Caco-2 (cell line): Measurements from ENCODE around the gene PRSS38. TPM values are rescaled to one million over a fixed set of nuclear protein-coding genes. Genes with fewer than 3 reads are reported as not detected.

ENCODE experiments used
- BruUV-seq: library from RNA; stranded (reverse); fragments of 400-500 nt; replicated peaks from 2 replicates; lab custom pipeline; 2021; lab: Mats Ljungman, UMichigan
- CTCF ChIA-PET: fragments of 300-600 bp; sonication (Branson Sonifier 250); formaldehyde crosslinking; loops from one replicate; lab custom pipeline; 2022; ENCODE audit warnings: antibody characterized with exemption; lab: Charles Lee
- POLR2A ChIA-PET: fragments of 300-600 bp; sonication (Branson Sonifier 250); formaldehyde crosslinking; loops from one replicate; lab custom pipeline; 2022; ENCODE audit warnings: antibody characterized with exemption; lab: Charles Lee
- DNase-seq, 2 experiments: peaks; one replicate each; pipeline versions ENCODE4 v3.0.0 to v3.0.0-alpha.2; 2020 to 2022
- H3K27me3 ChIP-seq: replicated peaks from 2 replicates; pipeline ENCODE4 v1.6.0; 2011; ENCODE audit warnings: low read length; ENCODE audit not compliant: control insufficient read depth, insufficient read depth
- H3K36me3 ChIP-seq: 2 replicates; pipeline ENCODE4 v1.5.1; 2011; ENCODE audit warnings: low read length; ENCODE audit not compliant: control insufficient read depth, insufficient read depth
- H3K4me1 ChIP-seq: fragments of 250-450 bp; sonication (Bioruptor Pico); 2 replicates; pipeline ENCODE4 v1.5.1; 2020; ENCODE audit warnings: mild to moderate bottlenecking
- H3K4me3 ChIP-seq: 2 replicates; pipeline ENCODE4 v1.5.1; 2011; ENCODE audit warnings: low read depth, mild to moderate bottlenecking, control low read depth, low read length
- H3K9me3 ChIP-seq: fragments of 250-450 bp; sonication (Bioruptor Pico); 2 replicates; pipeline ENCODE4 v1.5.1; 2020; ENCODE audit warnings: mild to moderate bottlenecking, moderate library complexity
- H3K27ac Mint-ChIP-seq: one replicate; pipeline ENCODE4 v1.8.0; 2022; ENCODE audit warnings: mixed read lengths; ENCODE audit not compliant: unreplicated experiment
- H3K27me3 Mint-ChIP-seq: one replicate; pipeline ENCODE4 v1.8.0; 2022; ENCODE audit warnings: mixed read lengths; ENCODE audit not compliant: insufficient read depth, unreplicated experiment
- H3K36me3 Mint-ChIP-seq: one replicate; pipeline ENCODE4 v1.8.0; 2022; ENCODE audit warnings: mild to moderate bottlenecking, mixed read lengths; ENCODE audit not compliant: insufficient read depth, unreplicated experiment
- H3K4me1 Mint-ChIP-seq: one replicate; pipeline ENCODE4 v1.8.0; 2022; ENCODE audit warnings: low read depth, mixed read lengths; ENCODE audit not compliant: unreplicated experiment
- H3K4me3 Mint-ChIP-seq: one replicate; pipeline ENCODE4 v1.8.0; 2022; ENCODE audit warnings: mild to moderate bottlenecking, moderate library complexity, mixed read lengths; ENCODE audit not compliant: unreplicated experiment
- H3K9me3 Mint-ChIP-seq: one replicate; pipeline ENCODE4 v1.8.0; 2022; ENCODE audit warnings: mixed read lengths; ENCODE audit not compliant: unreplicated experiment
- CTCF ChIP-seq, 2 experiments: fragments of 200-600 bp in 1 of 2; IDR thresholded peaks; 1 replicate in 1 of 2; 2 replicates in 1 of 2; pipeline versions ENCODE4 v1.5.1 to v1.8.0; 2011 to 2022; ENCODE audit warnings: antibody characterized with exemption in 1 of 2, control low read depth in 1 of 2, inconsistent platforms in 1 of 2, low read depth in 1 of 2, low read length in 1 of 2, mild to moderate bottlenecking in 1 of 2, moderate library complexity in 1 of 2; ENCODE audit not compliant: insufficient read depth in 1 of 2, severe bottlenecking in 1 of 2, unreplicated experiment in 1 of 2
- intact Hi-C: fragments of 100-400 bp; cut with micrococcal nuclease; formaldehyde crosslinking; loops from one replicate; pipeline ENCODE4 v1.10.0; 2022; ENCODE audit not compliant: unreplicated experiment
- total RNA-seq: library from RNA; stranded (reverse); gene quantifications from 2 replicates; pipeline ENCODE4 v1.2.3, GENCODE V29; 2022

Gene PRSS38
- total RNA-seq, 1 experiment from 2014 or later: not detected

GRCh38 chr1:227884370-227885134 is 69.1 kb downstream of the PRSS38 start:
- no peak for DNase-seq
- Mint-ChIP-seq H3K27me3 (peaks cover 4% of the 10 kb centered on the region), H3K27ac (no peak overlapping the region), H3K4me3 (no peak overlapping the region), H3K4me1 (no peaks in the 10 kb centered on the region), H3K36me3 (no peaks in the 10 kb centered on the region), H3K9me3 (no peaks in the 10 kb centered on the region)
- TF ChIP-seq CTCF (IDR thresholded peaks at IDR 0.05; ENCODE audit: insufficient read depth in 1 of 2, low read depth in 1 of 2, low read length in 1 of 2, severe bottlenecking in 1 of 2, unreplicated experiment in 1 of 2): no peak
- ChIA-PET POLR2A (no interaction called here), CTCF (interaction anchor here (0.6 kb wide), 1 partner anchor 67 kb away, joined by 5 read pairs; no protein-coding TSS in a partner anchor)
- H3K4me3 ChIP-seq: no peak overlapping the region
- intact Hi-C loops: no loop called here
- H3K27me3 ChIP-seq: no peaks in the 10 kb centered on the region
- no TSS peak for BruUV-seq
- no peaks in the 10 kb centered on the region for H3K36me3 ChIP-seq
- no peaks in the 10 kb centered on the region for H3K4me1 ChIP-seq
- no peaks in the 10 kb centered on the region for H3K9me3 ChIP-seq

- DNase-seq: no peak
- CTCF ChIA-PET: no interaction called here
- intact Hi-C loops: no loop called here
Observed at GRCh38 chr1:227885135-227885647, 69.7 kb downstream of the PRSS38 start.

More at GRCh38 chr1:227885135-227885647, 69.7 kb downstream of the PRSS38 start:
- H3K27ac Mint-ChIP-seq: no peak overlapping the region
- no peaks in the 10 kb centered on the region for H3K36me3 ChIP-seq
- no peaks in the 10 kb centered on the region for H3K9me3 ChIP-seq
- no peak for TF ChIP-seq CTCF (IDR thresholded peaks at IDR 0.05; ENCODE audit: insufficient read depth in 1 of 2, low read depth in 1 of 2, low read length in 1 of 2, severe bottlenecking in 1 of 2, unreplicated experiment in 1 of 2)
- no peaks in the 10 kb centered on the region for H3K27me3 ChIP-seq
- H3K9me3 Mint-ChIP-seq: no peaks in the 10 kb centered on the region
- H3K4me3 Mint-ChIP-seq: no peak overlapping the region
- H3K36me3 Mint-ChIP-seq: no peaks in the 10 kb centered on the region
- H3K27me3 Mint-ChIP-seq: no peaks in the 10 kb centered on the region
- no peaks in the 10 kb centered on the region for H3K4me1 ChIP-seq
- POLR2A ChIA-PET: no interaction called here
- no peaks in the 10 kb centered on the region for H3K4me1 Mint-ChIP-seq
- BruUV-seq: no TSS peak
- no peak overlapping the region for H3K4me3 ChIP-seq
